H1 (cell line): ENCODE results near the gene VSTM2B. TPM values are rescaled to one million over a fixed set of nuclear protein-coding genes. Genes with fewer than 3 reads are reported as not detected.

Experiments
- CTCF ChIA-PET: fragments of 300-600 bp; sonication (Branson Sonifier 250); formaldehyde crosslinking; loops from one replicate; lab custom pipeline; 2021; ENCODE audit not compliant: partially characterized antibody; lab: Charles Lee
- POLR2A ChIA-PET: fragments of 300-600 bp; sonication (Branson Sonifier 250); formaldehyde crosslinking; loops from one replicate; lab custom pipeline; 2021; ENCODE audit warnings: inconsistent platforms; ENCODE audit not compliant: partially characterized antibody; lab: Charles Lee
- DNase-seq, 2 experiments: peaks; one replicate each; pipeline versions ENCODE4 v3.0.0 to v3.0.0-alpha.2; 2010 to 2022; ENCODE audit warnings: low spot score in 2 of 2, low read depth in 1 of 2, mixed read lengths in 1 of 2
- FAIRE-seq: peaks from 2 replicates; lab custom pipeline; 2011; peaks lifted over from hg19 to GRCh38; lab: Jason Lieb, UNC
- H2AFZ ChIP-seq: 2 replicates; pipeline ENCODE4 v1.8.1; 2012; ENCODE audit warnings: low read length, inconsistent platforms
- H2AK5ac ChIP-seq: 2 replicates; pipeline ENCODE4 v1.6.1; 2013; ENCODE audit warnings: low read depth, low read length
- H2BK120ac ChIP-seq: replicated peaks from 2 replicates; pipeline ENCODE3; 2013; ENCODE audit warnings: low read depth, low read length, inconsistent platforms
- H2BK12ac ChIP-seq: 2 replicates; pipeline ENCODE4 v1.6.1; 2013; ENCODE audit warnings: low read depth, low read length
- H2BK15ac ChIP-seq: 2 replicates; pipeline ENCODE4 v1.6.1; 2013; ENCODE audit warnings: low read length
- H2BK20ac ChIP-seq: 2 replicates; pipeline ENCODE4 v1.6.1; 2013; ENCODE audit warnings: low read length
- H2BK5ac ChIP-seq: 2 replicates; pipeline ENCODE4 v1.6.1; 2013; ENCODE audit warnings: low read depth, low read length
- H3K14ac ChIP-seq: 2 replicates; pipeline ENCODE4 v1.6.1; 2013; ENCODE audit warnings: inconsistent platforms; ENCODE audit not compliant: insufficient read length
- H3K18ac ChIP-seq: 2 replicates; pipeline ENCODE4 v1.6.1; 2013; ENCODE audit warnings: low read length; ENCODE audit errors: extremely low read depth
- H3K23ac ChIP-seq: 2 replicates; pipeline ENCODE4 v1.6.1; 2013; ENCODE audit warnings: inconsistent platforms; ENCODE audit not compliant: insufficient read length
- H3K23me2 ChIP-seq: 2 replicates; pipeline ENCODE4 v1.6.1; 2013; ENCODE audit warnings: low read depth, low read length
- H3K27ac ChIP-seq: 2 replicates; pipeline ENCODE4 v1.6.1; 2011; ENCODE audit warnings: low read depth, low read length, inconsistent platforms
- H3K27me3 ChIP-seq, 4 experiments: replicated peaks in 1 of 4; 1 replicate in 1 of 4; 2 replicates in 3 of 4; pipeline versions ENCODE4 v1.6.1 to v1.8.1; 2011 to 2013; ENCODE audit warnings: low read length in 3 of 4, mild to moderate bottlenecking in 3 of 4, inconsistent platforms in 2 of 4, mixed read lengths in 2 of 4, moderate library complexity in 1 of 4; ENCODE audit not compliant: control insufficient read depth in 3 of 4, insufficient read depth in 3 of 4; ENCODE audit errors: extremely low read depth in 1 of 4
- H3K36me3 ChIP-seq, 4 experiments: 2 replicates each; pipeline versions ENCODE4 v1.6.1 to v1.8.1; 2011 to 2013; ENCODE audit warnings: mild to moderate bottlenecking in 4 of 4, low read length in 3 of 4, moderate library complexity in 2 of 4, control low read depth in 1 of 4, inconsistent platforms in 1 of 4; ENCODE audit not compliant: insufficient read depth in 4 of 4, control insufficient read depth in 2 of 4
- H3K4ac ChIP-seq: replicated peaks from 2 replicates; pipeline ENCODE3; 2013; ENCODE audit warnings: low read length, low read depth, mixed read lengths, inconsistent platforms; ENCODE audit not compliant: insufficient read length
- H3K4me1 ChIP-seq, 4 experiments: replicated peaks in 1 of 4; 1 replicate in 1 of 4; 2 replicates in 3 of 4; pipeline versions ENCODE4 v1.6.1 to v1.8.1; 2011 to 2013; ENCODE audit warnings: low read length in 3 of 4, inconsistent platforms in 2 of 4, mixed read lengths in 1 of 4; ENCODE audit not compliant: insufficient read depth in 4 of 4, control insufficient read depth in 3 of 4
- H3K4me2 ChIP-seq, 2 experiments: 2 replicates each; pipeline versions ENCODE4 v1.6.1 to v1.8.1; 2011 to 2013; ENCODE audit warnings: low read depth in 2 of 2, low read length in 2 of 2, control low read depth in 1 of 2, inconsistent platforms in 1 of 2, mild to moderate bottlenecking in 1 of 2; ENCODE audit not compliant: insufficient read depth in 1 of 2
- H3K4me3 ChIP-seq, 4 experiments: fragments of 200-600, 300-600 bp in 1 of 4; sonication (generic), shearing (Covaris generic), sonication (Bioruptor Twin) in 1 of 4; 2 replicates each; pipeline versions ENCODE4 v1.5.1 to v1.8.1; 2011 to 2016; ENCODE audit warnings: low read length in 4 of 4, low read depth in 3 of 4, control low read depth in 2 of 4, inconsistent platforms in 2 of 4, mild to moderate bottlenecking in 2 of 4, mixed read lengths in 1 of 4, moderate library complexity in 1 of 4; ENCODE audit not compliant: insufficient read depth in 2 of 4; ENCODE audit errors: extremely low read depth in 1 of 4
- H3K56ac ChIP-seq: replicated peaks from 2 replicates; pipeline ENCODE3; 2013; ENCODE audit warnings: low read depth, mild to moderate bottlenecking, mixed read lengths, low read length, inconsistent platforms; ENCODE audit not compliant: insufficient read length
- H3K79me1 ChIP-seq: 2 replicates; pipeline ENCODE4 v1.6.1; 2013; ENCODE audit warnings: low read depth, low read length, control low read depth
- H3K79me2 ChIP-seq, 2 experiments: 2 replicates each; pipeline versions ENCODE4 v1.6.1 to v1.8.1; 2012 to 2013; ENCODE audit warnings: low read length in 2 of 2, mild to moderate bottlenecking in 2 of 2, inconsistent platforms in 1 of 2; ENCODE audit not compliant: insufficient read depth in 2 of 2, control insufficient read depth in 1 of 2
- H3K9ac ChIP-seq, 4 experiments: replicated peaks in 1 of 4; 1 replicate in 1 of 4; 2 replicates in 3 of 4; pipeline versions ENCODE4 v1.6.1 to v1.8.1; 2011 to 2013; ENCODE audit warnings: low read depth in 3 of 4, low read length in 3 of 4, control low read depth in 2 of 4, mild to moderate bottlenecking in 2 of 4, moderate library complexity in 2 of 4, inconsistent platforms in 1 of 4; ENCODE audit errors: extremely low read depth in 1 of 4
- H3K9me3 ChIP-seq, 2 experiments: 2 replicates each; pipeline versions ENCODE4 v1.6.1 to v1.8.1; 2012 to 2013; ENCODE audit warnings: mild to moderate bottlenecking in 2 of 2, moderate library complexity in 2 of 2, control low read depth in 1 of 2, inconsistent platforms in 1 of 2, low read depth in 1 of 2, low read length in 1 of 2, mixed read lengths in 1 of 2; ENCODE audit not compliant: insufficient read depth in 2 of 2
- H4K20me1 ChIP-seq, 2 experiments: replicated peaks in 1 of 2; 2 replicates each; pipeline versions ENCODE3 to v1.8.1; 2011 to 2013; ENCODE audit warnings: inconsistent platforms in 2 of 2, low read length in 2 of 2, mild to moderate bottlenecking in 1 of 2; ENCODE audit not compliant: insufficient read depth in 2 of 2, control insufficient read depth in 1 of 2
- H4K5ac ChIP-seq: 2 replicates; pipeline ENCODE4 v1.6.1; 2013; ENCODE audit warnings: low read length, low read depth, mixed read lengths, inconsistent platforms; ENCODE audit not compliant: insufficient read length
- H4K8ac ChIP-seq: 2 replicates; pipeline ENCODE4 v1.8.0; 2013; ENCODE audit warnings: mild to moderate bottlenecking, moderate library complexity, low read length, inconsistent platforms; ENCODE audit not compliant: insufficient read depth; ENCODE audit errors: extremely low read depth
- H4K91ac ChIP-seq: replicated peaks from 2 replicates; pipeline ENCODE3; 2013; ENCODE audit warnings: low read length, mixed read lengths, inconsistent platforms; ENCODE audit not compliant: insufficient read length
- GABPA ChIP-seq: IDR thresholded peaks from 2 replicates; pipeline ENCODE4 v1.6.1; 2011; ENCODE audit warnings: mild to moderate bottlenecking, low read length, moderate library complexity, borderline replicate concordance; ENCODE audit not compliant: insufficient read depth
- KDM4A ChIP-seq: IDR thresholded peaks from one replicate; pipeline ENCODE4 v1.7.1; 2012; ENCODE audit warnings: low read depth, mild to moderate bottlenecking, moderate library complexity, low read length, inconsistent platforms; ENCODE audit not compliant: severe bottlenecking
- SAP30 ChIP-seq: fragments of 300-600 bp; sonication (generic); IDR thresholded peaks from 2 replicates; pipeline ENCODE4 v1.7.1; 2012; ENCODE audit warnings: low read length, moderate library complexity, mild to moderate bottlenecking, inconsistent platforms; ENCODE audit not compliant: insufficient read depth, insufficient replicate concordance
- TAF7 ChIP-seq: optimal IDR thresholded peaks from 2 replicates; pipeline ENCODE3; 2011; ENCODE audit warnings: low read depth, mild to moderate bottlenecking, inconsistent platforms, low read length, moderate library complexity, borderline replicate concordance
- TBP ChIP-seq: IDR thresholded peaks from 2 replicates; pipeline ENCODE4 v1.6.1; 2011; ENCODE audit warnings: low read depth, low read length, improper control_type of control experiment
- WGBS, 2 experiments: shearing (Covaris generic) in 1 of 2; methylation state at CpG; one replicate each; pipeline versions ENCODE4 v1.1.6 to v1.1.7; 2013 to 2015; ENCODE audit warnings: low lambda C conversion rate in 2 of 2, mixed read lengths in 2 of 2, inconsistent platforms in 1 of 2, low coverage in 1 of 2, missing lambda C conversion rate in 1 of 2; ENCODE audit not compliant: insufficient replicate concordance in 2 of 2, insufficient coverage in 1 of 2, insufficient read length in 1 of 2; ENCODE audit errors: extremely low coverage in 1 of 2, missing lambda C conversion rate in 1 of 2; 5-methylcytosine and 5-hydroxymethylcytosine counted together
- polyA plus RNA-seq, 7 experiments: library from polyadenylated mRNA; depleted of rRNA in 3 of 7; stranded (reverse) in 5 of 7; unstranded in 2 of 7; fragments of >200 nt in 5 of 7; fragments of 200-250 nt in 2 of 7; gene quantifications; 1 replicate in 5 of 7; 2 replicates in 1 of 7; 4 replicates in 1 of 7; pipeline versions ENCODE4 v1.2.1 to v1.2.3, GENCODE V29; 2011 to 2013; ENCODE audit warnings: missing spikeins in 2 of 7, mixed read lengths in 2 of 7
- total RNA-seq: library from RNA; stranded (reverse); fragmentation: NEBNext Ultra II Directional; extraction: Animal tissue kit (Norgen Biotek cat#: 25700); gene quantifications from 2 replicates; pipeline ENCODE4 v1.2.1, GENCODE V29; 2021

The VSTM2B gene
- total and polyA plus RNA-seq, 2 of the 8 experiments (the other 6 are each of a cell fraction or from before 2014, with no cell fraction given), result 0.82 to 1.5 TPM

DNA sequence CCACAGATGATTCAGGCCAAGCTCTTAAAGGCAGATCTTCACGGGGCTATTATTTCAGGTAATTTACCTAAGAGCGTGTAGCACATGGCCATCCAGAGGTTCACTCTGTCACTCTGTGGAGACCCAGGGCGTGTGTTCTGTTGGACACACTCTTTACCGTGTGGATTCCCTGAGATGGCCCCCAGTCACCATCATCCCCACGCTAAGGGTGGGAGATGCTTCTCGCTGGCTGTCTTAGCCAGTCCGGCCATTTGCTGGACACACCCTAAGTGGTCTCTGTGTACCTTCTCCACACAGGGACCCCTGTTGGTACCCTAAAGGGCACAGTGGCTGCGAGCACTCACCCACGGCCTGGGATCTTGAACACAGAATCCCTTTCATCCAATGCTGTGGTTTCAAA is 86.3 kb downstream of the VSTM2B start:
- Histone ChIP-seq H3K79me2 (no peaks in the 10 kb centered on the region), H3K14ac (no peak overlapping the region), H3K4me3 (no peak overlapping the region), H2BK20ac (no peak overlapping the region), H2AFZ (no peak overlapping the region), H3K27me3 (no peaks in the 10 kb centered on the region), H2BK120ac (no peak overlapping the region), H3K56ac (no peak overlapping the region), H2BK5ac (no peak overlapping the region), H3K4ac (no peak overlapping the region), H3K79me1 (no peaks in the 10 kb centered on the region), H3K4me1 (no peaks in the 10 kb centered on the region; a peak in 1 of 7 replicates), H2BK15ac (no peak overlapping the region), H3K36me3 (peaks cover 8 to 25% (median 16%) of the 10 kb centered on the region in 4 experiments; a peak in 7 of 8 replicates), H4K8ac (no peak overlapping the region), H3K23me2 (no peaks in the 10 kb centered on the region), H3K4me2 (no peak overlapping the region), H4K20me1 (peaks cover 0 to 3% of the 10 kb centered on the region in 2 experiments), H2BK12ac (no peak overlapping the region), H4K91ac (no peak overlapping the region), H2AK5ac (no peak overlapping the region), H3K23ac (no peak overlapping the region), H3K27ac (no peak overlapping the region), H3K18ac (no peak overlapping the region), H4K5ac (no peak overlapping the region), H3K9ac (no peak overlapping the region), H3K9me3 (no peaks in the 10 kb centered on the region)
- TF ChIP-seq GABPA, result no peak
- TF ChIP-seq TAF7, result no peak
- TF ChIP-seq SAP30, result no peak
- TF ChIP-seq TBP, result no peak
- no peak for TF ChIP-seq KDM4A
- FAIRE-seq (no peak), DNase-seq (no peak)
- ChIA-PET POLR2A (interaction anchor here (0.6 to 1.7 kb wide), 5 partner anchors 8 to 104 kb away, joined by 3 to 4 read pairs (median 3); no protein-coding TSS in a partner anchor), CTCF (interaction anchor here (0.9 to 9.9 kb wide), 13 partner anchors 10 to 109 kb away, joined by 3 to 109 read pairs (median 14); partner anchors contain the start of genes C19orf12 and PLEKHF1)
- 88% methylated on average over 9 of the region's 9 CpGs; no CpG with 5 or more reads in 1 of the 2 experiments for WGBS, 2 experiments
